A673 (cell line): ENCODE measurements around the gene RAB3B. TPM values are rescaled to one million over a fixed set of nuclear protein-coding genes. Genes with fewer than 3 reads are reported as not detected.

Source experiments
- BruUV-seq: library from RNA; stranded (reverse); fragments of 400-500 nt; replicated peaks from 2 replicates; lab custom pipeline; 2021; lab: Mats Ljungman, UMichigan
- CTCF ChIA-PET: fragments of 300-600 bp; sonication (Branson Sonifier 250); formaldehyde crosslinking; loops from one replicate; lab custom pipeline; 2022; ENCODE audit warnings: antibody characterized with exemption; lab: Charles Lee
- POLR2A ChIA-PET: fragments of 300-600 bp; sonication (Branson Sonifier 250); formaldehyde crosslinking; loops from one replicate; lab custom pipeline; 2022; ENCODE audit warnings: antibody characterized with exemption; ENCODE audit not compliant: low non-redundant PET; lab: Charles Lee
- DNase-seq: peaks from one replicate; pipeline ENCODE4 v3.0.0-alpha.2; 2015; ENCODE audit warnings: low spot score
- H3K27ac ChIP-seq: fragments of 200-600 bp; sonication (generic); 2 replicates; pipeline ENCODE4 v1.5.1; 2016; ENCODE audit warnings: mixed run types, low read depth, mild to moderate bottlenecking, mixed read lengths, antibody characterized with exemption, low read length; ENCODE audit not compliant: poor library complexity, severe bottlenecking
- H3K27me3 ChIP-seq: fragments of 200-600 bp; sonication (generic); replicated peaks from 2 replicates; pipeline ENCODE4 v1.6.1; 2017; ENCODE audit warnings: mixed run types, low read depth, mild to moderate bottlenecking, mixed read lengths, antibody characterized with exemption, low read length; ENCODE audit not compliant: insufficient read depth, poor library complexity
- H3K36me3 ChIP-seq: fragments of 200-600 bp; sonication (generic); 2 replicates; pipeline ENCODE4 v1.6.1; 2016; ENCODE audit warnings: mixed run types, mild to moderate bottlenecking, mixed read lengths, antibody characterized with exemption, low read length; ENCODE audit not compliant: insufficient read depth, poor library complexity, severe bottlenecking
- H3K4me1 ChIP-seq: fragments of 200-600 bp; sonication (generic); 2 replicates; pipeline ENCODE4 v1.6.1; 2017; ENCODE audit warnings: mixed run types, mild to moderate bottlenecking, mixed read lengths, antibody characterized with exemption, low read length; ENCODE audit not compliant: insufficient read depth, poor library complexity, severe bottlenecking
- H3K4me3 ChIP-seq: fragments of 200-600 bp; sonication (generic); 2 replicates; pipeline ENCODE4 v1.5.1; 2016; ENCODE audit warnings: low read depth, mixed run types, mild to moderate bottlenecking, mixed read lengths, low read length; ENCODE audit not compliant: poor library complexity, severe bottlenecking
- H3K9me3 ChIP-seq: fragments of 200-600 bp; sonication (generic); 2 replicates; pipeline ENCODE4 v1.6.1; 2016; ENCODE audit warnings: mixed run types, low read depth, mild to moderate bottlenecking, mixed read lengths, antibody characterized with exemption, low read length; ENCODE audit not compliant: poor library complexity, severe bottlenecking
- EZH2 ChIP-seq: fragments of 200-600 bp; sonication (generic); IDR thresholded peaks from 2 replicates; pipeline ENCODE4 v1.6.1; 2017; ENCODE audit warnings: borderline replicate concordance, low read depth, mild to moderate bottlenecking, mixed read lengths, antibody characterized with exemption, low read length; ENCODE audit not compliant: poor library complexity, severe bottlenecking
- intact Hi-C: fragments of 100-400 bp; cut with micrococcal nuclease; formaldehyde crosslinking; loops from one replicate; pipeline ENCODE4 v1.10.0; 2022; ENCODE audit not compliant: unreplicated experiment
- total RNA-seq: library from RNA; stranded (reverse); gene quantifications from 2 replicates; pipeline ENCODE4 v1.2.3, GENCODE V29; 2021
- TF ChIP-seq, protein P1 (sequence below): fragments of 300-800, 200-600 bp; sonication (generic); conservative IDR thresholded peaks from 2 replicates; pipeline ENCODE4 v1.5.1; 2017; ENCODE audit warnings: low read depth, mild to moderate bottlenecking, antibody characterized with exemption, low read length, moderate library complexity, mixed read lengths

RAB3B gene
- total RNA-seq, 1 experiment from 2014 or later, result 25.5 TPM

DNA sequence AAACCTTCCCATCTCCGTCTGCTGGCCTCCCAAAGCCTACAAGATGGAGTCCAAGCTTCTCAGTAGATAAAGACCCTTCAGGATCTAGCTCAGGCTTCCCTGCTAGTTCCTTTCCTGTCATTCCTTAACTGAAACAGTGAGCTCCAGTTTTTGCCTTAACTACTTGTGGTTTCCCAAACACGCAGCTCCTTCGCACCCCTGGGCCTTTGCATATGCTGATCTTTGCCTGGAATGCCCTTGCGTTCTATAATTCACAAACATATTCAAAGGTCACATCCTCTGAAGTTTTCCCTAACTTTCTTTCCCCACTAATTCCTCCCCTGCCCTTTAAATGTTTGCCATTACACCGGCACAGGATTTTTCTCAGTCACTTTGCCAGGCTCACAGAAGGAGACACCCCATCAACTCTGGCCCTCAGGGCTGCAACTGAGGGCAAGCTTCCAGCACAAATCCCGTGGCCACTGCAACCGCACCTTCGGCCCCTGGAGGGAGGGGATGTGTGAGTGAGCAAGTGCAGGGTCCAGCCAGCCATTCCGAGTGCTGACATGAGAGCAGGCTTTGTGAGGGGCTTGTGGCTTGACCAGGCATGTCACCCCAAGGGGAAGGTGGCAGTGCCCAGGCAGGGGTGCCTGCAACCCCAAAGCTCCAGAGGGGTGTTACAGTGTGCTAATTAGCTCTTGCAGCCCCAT, 41.3 kb downstream of the RAB3B start:
- TF ChIP-seq, protein P1, sequence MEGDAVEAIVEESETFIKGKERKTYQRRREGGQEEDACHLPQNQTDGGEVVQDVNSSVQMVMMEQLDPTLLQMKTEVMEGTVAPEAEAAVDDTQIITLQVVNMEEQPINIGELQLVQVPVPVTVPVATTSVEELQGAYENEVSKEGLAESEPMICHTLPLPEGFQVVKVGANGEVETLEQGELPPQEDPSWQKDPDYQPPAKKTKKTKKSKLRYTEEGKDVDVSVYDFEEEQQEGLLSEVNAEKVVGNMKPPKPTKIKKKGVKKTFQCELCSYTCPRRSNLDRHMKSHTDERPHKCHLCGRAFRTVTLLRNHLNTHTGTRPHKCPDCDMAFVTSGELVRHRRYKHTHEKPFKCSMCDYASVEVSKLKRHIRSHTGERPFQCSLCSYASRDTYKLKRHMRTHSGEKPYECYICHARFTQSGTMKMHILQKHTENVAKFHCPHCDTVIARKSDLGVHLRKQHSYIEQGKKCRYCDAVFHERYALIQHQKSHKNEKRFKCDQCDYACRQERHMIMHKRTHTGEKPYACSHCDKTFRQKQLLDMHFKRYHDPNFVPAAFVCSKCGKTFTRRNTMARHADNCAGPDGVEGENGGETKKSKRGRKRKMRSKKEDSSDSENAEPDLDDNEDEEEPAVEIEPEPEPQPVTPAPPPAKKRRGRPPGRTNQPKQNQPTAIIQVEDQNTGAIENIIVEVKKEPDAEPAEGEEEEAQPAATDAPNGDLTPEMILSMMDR, result no peak
- TF ChIP-seq EZH2, result no peak
- POLR2A ChIA-PET, result no interaction called here
- Histone ChIP-seq H3K4me3 (no peak overlapping the region), H3K4me1 (peaks cover 70% of the 10 kb centered on the region), H3K9me3 (peaks cover 8% of the 10 kb centered on the region), H3K36me3 (no peaks in the 10 kb centered on the region), H3K27ac (peak overlapping the region; percentile 73), H3K27me3 (no peaks in the 10 kb centered on the region)
- BruUV-seq, result no TSS peak
- CTCF ChIA-PET, result interaction anchor here (1.0 kb wide), 1 partner anchor 34 kb away, joined by 3 read pairs; no protein-coding TSS in a partner anchor
- no peak for DNase-seq
- intact Hi-C loops, result no loop called here

- H3K9me3 ChIP-seq, result peaks cover 8% of the 10 kb centered on the region
- H3K27ac ChIP-seq, result peak overlapping the region; percentile 73
- no peak overlapping the region for H3K4me3 ChIP-seq
- DNase-seq, result peak; percentile 61
- no TSS peak for BruUV-seq
- ChIA-PET CTCF (interaction anchor here (1.0 kb wide), 1 partner anchor 35 kb away, joined by 3 read pairs; no protein-coding TSS in a partner anchor), POLR2A (no interaction called here)
- intact Hi-C loops, result no loop called here
- H3K4me1 ChIP-seq, result peaks cover 65% of the 10 kb centered on the region
- TF ChIP-seq EZH2, result no peak
- TF ChIP-seq, protein P1, result no peak
- H3K27me3 ChIP-seq, result no peaks in the 10 kb centered on the region
- no peaks in the 10 kb centered on the region for H3K36me3 ChIP-seq
Measured at GRCh38 chr1:51948491-51948915, 42.0 kb downstream of the RAB3B start.

DNA sequence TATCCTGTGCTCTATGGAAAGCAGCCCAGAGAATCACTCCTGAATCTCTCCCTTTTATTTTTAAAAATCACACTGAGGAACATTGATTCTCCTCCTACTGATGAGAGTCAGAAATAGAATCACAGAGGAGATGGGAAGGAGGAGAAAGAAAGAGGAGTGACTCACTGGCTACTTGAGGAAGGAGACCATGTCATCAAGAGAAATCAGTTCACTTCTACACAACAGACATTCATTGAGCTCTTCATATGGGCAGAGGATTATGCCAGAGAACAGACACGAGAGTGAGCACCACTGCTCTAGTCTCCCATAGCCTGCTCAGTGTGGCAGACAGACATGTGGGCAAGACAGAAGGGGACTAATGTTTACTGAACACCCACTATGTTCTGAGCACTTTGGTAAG, 44.2 kb downstream of the RAB3B start:
- CTCF ChIA-PET, result no interaction called here
- DNase-seq, result no peak

More for the DNA sequence above, 44.2 kb downstream of the RAB3B start:
- peaks cover 45% of the 10 kb centered on the region for H3K4me1 ChIP-seq
- no peak overlapping the region for H3K27ac ChIP-seq
- intact Hi-C loops, result no loop called here
- TF ChIP-seq EZH2, result no peak
- TF ChIP-seq, protein P1, result no peak
- H3K9me3 ChIP-seq, result peaks cover 8% of the 10 kb centered on the region
- no peaks in the 10 kb centered on the region for H3K36me3 ChIP-seq
- BruUV-seq, result no TSS peak
- POLR2A ChIA-PET, result no interaction called here
- H3K27me3 ChIP-seq, result no peaks in the 10 kb centered on the region
- no peak overlapping the region for H3K4me3 ChIP-seq
